Activated CD4-positive, alpha-beta T cell treated with anti-CD3 and anti-CD28 coated beads, Interleukin-2, Interleukin-4, amounts not matched to agents 100 ng/mL and 50 ng/mL, durations not matched to agents 16 hours and 8 hours (primary cell): ENCODE results near the gene TSPAN11.
A peak's percentile ranks its signal among the peaks of the same experiment; 100 is the strongest.

Experiments used
- DNase-seq: peaks from one replicate; pipeline ENCODE4 v3.0.0-alpha.2; 2020; ENCODE audit warnings: low spot score

Gene TSPAN11

GRCh38 chr12:30979371-30980259 is 53.1 kb downstream of the TSPAN11 start:
- DNase-seq, result no peak

GRCh38 chr12:30980955-30981662 is 54.6 kb downstream of the TSPAN11 start:
- no peak for DNase-seq

- DNase-seq, result no peak
These were observed 55.9 kb downstream of the TSPAN11 start for GRCh38 chr12:30982413-30982812.

GRCh38 chr12:30985814-30986452 is 59.4 kb downstream of the TSPAN11 start:
- peak; percentile 28 for DNase-seq

GRCh38 chr12:30988086-30988485 is 61.5 kb downstream of the TSPAN11 start:
- DNase-seq, result no peak

- no peak for DNase-seq
These were observed 62.2 kb downstream of the TSPAN11 start for GRCh38 chr12:30988646-30989286.

GRCh38 chr12:30989754-30990153 is 63.2 kb downstream of the TSPAN11 start:
- peak; percentile 12 for DNase-seq

- DNase-seq, result no peak
These were observed 63.8 kb downstream of the TSPAN11 start for GRCh38 chr12:30990316-30990715.

- no peak for DNase-seq
These were observed 64.2 kb downstream of the TSPAN11 start for GRCh38 chr12:30990776-30991175.

- no peak for DNase-seq
These were observed 64.9 kb downstream of the TSPAN11 start for GRCh38 chr12:30991466-30991865.

- DNase-seq, result no peak
These were observed 65.8 kb downstream of the TSPAN11 start for GRCh38 chr12:30992381-30992780.

- DNase-seq, result no peak
These were observed 67.2 kb downstream of the TSPAN11 start for GRCh38 chr12:30993766-30994165.

GRCh38 chr12:30994274-30994673 is 67.7 kb downstream of the TSPAN11 start:
- no peak for DNase-seq

GRCh38 chr12:30996255-30996654 is 69.7 kb downstream of the TSPAN11 start:
- no peak for DNase-seq

GRCh38 chr12:30996752-30997151 is 70.2 kb downstream of the TSPAN11 start:
- no peak for DNase-seq

- no peak for DNase-seq
These were observed 71.3 kb downstream of the TSPAN11 start for GRCh38 chr12:30997685-30998440.

- DNase-seq, result no peak
These were observed 72.5 kb downstream of the TSPAN11 start for GRCh38 chr12:30999011-30999410.

GRCh38 chr12:30999723-31000122 is 73.2 kb downstream of the TSPAN11 start:
- DNase-seq, result no peak

- DNase-seq, result no peak
These were observed 74.2 kb downstream of the TSPAN11 start for GRCh38 chr12:31000751-31001150.

GRCh38 chr12:31001581-31002360 is 75.2 kb downstream of the TSPAN11 start:
- DNase-seq, result no peak

- DNase-seq, result no peak
These were observed 75.8 kb downstream of the TSPAN11 start for GRCh38 chr12:31002361-31002725.
